GM12873 (cell line): ENCODE results near the gene ITGB3.

ENCODE experiments used
- CTCF ChIP-seq: IDR thresholded peaks from 2 replicates; pipeline ENCODE4 v1.5.1; 2012; ENCODE audit warnings: low read depth, mild to moderate bottlenecking, moderate library complexity, low read length, control low read depth; ENCODE audit not compliant: insufficient read depth; ENCODE audit errors: missing control alignments

The ITGB3 gene

GRCh38 chr17:47311420-47311819 lies 57.8 kb downstream of the ITGB3 start:
- TF ChIP-seq CTCF, result no peak

DNA sequence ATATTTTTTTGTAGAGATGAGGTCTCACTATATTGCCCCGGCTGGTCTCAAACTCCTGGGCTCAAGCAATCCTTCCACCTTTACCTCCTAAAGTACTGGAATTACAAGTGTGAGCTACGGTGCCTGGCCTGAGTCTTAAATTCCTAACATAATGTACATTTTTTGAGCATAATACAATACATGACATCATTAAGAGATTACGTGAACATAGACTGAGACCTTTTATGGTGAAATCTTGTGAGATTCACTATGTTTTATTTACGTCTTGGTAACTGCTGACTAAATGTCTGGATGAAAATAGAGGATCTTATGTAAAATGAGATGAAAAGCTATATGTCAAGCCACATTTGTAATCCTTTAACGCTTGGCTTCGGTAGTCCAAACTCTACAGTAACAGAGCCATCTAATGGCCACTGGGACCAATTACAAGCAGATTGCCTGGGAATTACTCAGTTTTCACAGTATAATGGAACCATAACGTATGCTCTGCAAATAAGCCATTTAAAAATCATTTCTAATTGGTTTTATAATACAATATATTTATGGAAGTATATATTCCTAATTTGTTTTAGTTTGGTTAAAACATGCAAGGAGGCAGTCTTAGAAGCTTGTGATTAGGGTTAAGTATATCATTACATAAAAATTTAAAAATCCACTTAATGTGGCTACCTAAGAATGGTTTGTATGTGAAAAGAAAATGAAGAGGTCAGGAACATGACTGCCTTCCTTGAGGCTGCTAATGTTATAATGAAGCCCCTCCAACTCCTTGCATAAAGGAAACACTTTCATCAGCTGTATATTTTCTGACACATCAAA lies 62.0 kb downstream of the ITGB3 start:
- TF ChIP-seq CTCF, result peak; percentile 76

DNA sequence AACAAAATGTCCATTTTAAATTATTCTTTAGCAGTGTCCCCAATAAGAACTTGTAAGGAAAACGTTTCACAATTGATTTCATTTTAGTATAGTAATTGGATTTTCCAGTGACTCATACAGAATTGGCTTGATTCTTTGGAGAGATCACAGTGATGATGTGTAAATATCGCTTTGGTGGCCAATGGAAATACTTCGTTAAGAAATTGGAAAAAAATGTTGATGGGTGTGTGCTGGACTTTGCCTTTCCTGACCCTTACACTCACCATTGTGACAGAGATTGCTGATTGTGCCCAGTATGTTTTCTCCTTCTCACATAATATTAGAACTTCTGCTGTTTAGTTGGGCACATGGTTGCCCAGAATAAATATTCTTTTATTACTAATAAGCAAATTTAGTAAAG lies 62.7 kb downstream of the ITGB3 start:
- no peak for TF ChIP-seq CTCF

GRCh38 chr17:47317119-47317518 lies 63.5 kb downstream of the ITGB3 start:
- no peak for TF ChIP-seq CTCF

- TF ChIP-seq CTCF, result peak; percentile 39
These were observed 64.7 kb downstream of the ITGB3 start for GRCh38 chr17:47318197-47318918.

DNA sequence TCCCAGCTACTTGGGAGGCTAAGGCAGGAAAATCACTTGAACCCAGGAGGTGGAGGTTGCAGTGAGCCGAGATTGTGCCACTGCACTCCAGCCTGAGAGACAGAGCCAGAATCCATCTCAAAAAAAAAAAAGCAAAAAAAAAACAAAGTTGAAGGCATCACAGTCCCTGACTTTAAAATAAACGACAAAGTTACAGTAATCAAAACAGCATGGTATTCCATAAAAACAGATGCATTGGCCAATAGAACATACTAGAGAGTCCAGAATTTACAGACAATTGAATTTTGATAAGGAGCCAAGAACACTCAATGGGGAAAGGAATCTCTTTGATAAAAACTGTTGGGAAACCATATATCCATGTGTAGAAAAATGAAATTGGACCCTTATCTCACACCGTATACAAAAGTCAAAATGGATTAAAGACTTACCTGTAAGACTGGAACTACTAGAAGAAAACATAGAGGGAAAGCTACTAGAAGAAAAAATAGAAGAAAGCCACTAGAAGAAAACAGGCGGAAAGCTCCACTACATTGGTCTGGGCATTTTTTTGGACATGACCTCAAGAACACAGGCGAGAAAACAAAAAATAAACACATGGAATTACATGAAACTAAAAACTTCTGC lies 67.4 kb downstream of the ITGB3 start:
- TF ChIP-seq CTCF, result no peak
